AG09319 (cell line): Measurements from ENCODE around the gene DRC3.

Experiments used
- DNase-seq: peaks from one replicate; pipeline ENCODE4 v3.0.0-alpha.2; 2010; ENCODE audit warnings: low read depth; ENCODE audit errors: extremely low read depth
- TF ChIP-seq, protein P1 (sequence below): IDR thresholded peaks from 2 replicates; pipeline ENCODE4 v1.5.1; 2011; ENCODE audit warnings: low read depth, mild to moderate bottlenecking, inconsistent platforms, low read length, moderate library complexity

Gene DRC3

GRCh38 chr17:17971431-17972125 lies 1.1 kb upstream of the DRC3 start:
- DNase-seq = no peak
- TF ChIP-seq, protein P1, sequence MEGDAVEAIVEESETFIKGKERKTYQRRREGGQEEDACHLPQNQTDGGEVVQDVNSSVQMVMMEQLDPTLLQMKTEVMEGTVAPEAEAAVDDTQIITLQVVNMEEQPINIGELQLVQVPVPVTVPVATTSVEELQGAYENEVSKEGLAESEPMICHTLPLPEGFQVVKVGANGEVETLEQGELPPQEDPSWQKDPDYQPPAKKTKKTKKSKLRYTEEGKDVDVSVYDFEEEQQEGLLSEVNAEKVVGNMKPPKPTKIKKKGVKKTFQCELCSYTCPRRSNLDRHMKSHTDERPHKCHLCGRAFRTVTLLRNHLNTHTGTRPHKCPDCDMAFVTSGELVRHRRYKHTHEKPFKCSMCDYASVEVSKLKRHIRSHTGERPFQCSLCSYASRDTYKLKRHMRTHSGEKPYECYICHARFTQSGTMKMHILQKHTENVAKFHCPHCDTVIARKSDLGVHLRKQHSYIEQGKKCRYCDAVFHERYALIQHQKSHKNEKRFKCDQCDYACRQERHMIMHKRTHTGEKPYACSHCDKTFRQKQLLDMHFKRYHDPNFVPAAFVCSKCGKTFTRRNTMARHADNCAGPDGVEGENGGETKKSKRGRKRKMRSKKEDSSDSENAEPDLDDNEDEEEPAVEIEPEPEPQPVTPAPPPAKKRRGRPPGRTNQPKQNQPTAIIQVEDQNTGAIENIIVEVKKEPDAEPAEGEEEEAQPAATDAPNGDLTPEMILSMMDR = no peak; the same call in 1 of the 2 replicates

GRCh38 chr17:17972952-17973254 lies 241 bp downstream of the DRC3 start:
- no peak for DNase-seq
- TF ChIP-seq, protein P1 = no peak

DNA sequence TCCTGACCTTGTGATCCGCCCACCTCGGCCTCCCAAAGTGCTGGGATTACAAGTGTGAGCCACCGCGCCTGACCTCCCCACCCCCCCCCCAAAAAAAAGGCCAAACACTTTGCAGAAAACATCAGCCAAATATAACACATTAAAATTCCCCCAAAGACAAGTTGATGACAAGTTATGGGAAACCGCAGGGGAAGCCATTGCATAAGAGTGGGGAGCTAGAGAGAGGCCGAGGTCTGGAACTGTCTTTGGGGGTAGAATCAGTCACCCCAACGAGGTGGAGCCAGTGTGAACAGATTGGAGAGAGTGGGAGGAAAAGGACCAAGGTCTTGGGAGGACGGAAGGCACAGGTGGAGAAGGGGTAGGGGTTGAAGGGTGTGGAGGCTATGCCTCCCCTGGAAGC lies 2.8 kb downstream of the DRC3 start:
- no peak for DNase-seq

GRCh38 chr17:17976931-17977570 lies 4.4 kb downstream of the DRC3 start:
- TF ChIP-seq, protein P1 = no peak
- DNase-seq = no peak

More for the DNA sequence above, 2.8 kb downstream of the DRC3 start:
- TF ChIP-seq, protein P1 = no peak

GRCh38 chr17:17978481-17979424 lies 6.1 kb downstream of the DRC3 start:
- no peak for DNase-seq
- TF ChIP-seq, protein P1 = no peak

DNA sequence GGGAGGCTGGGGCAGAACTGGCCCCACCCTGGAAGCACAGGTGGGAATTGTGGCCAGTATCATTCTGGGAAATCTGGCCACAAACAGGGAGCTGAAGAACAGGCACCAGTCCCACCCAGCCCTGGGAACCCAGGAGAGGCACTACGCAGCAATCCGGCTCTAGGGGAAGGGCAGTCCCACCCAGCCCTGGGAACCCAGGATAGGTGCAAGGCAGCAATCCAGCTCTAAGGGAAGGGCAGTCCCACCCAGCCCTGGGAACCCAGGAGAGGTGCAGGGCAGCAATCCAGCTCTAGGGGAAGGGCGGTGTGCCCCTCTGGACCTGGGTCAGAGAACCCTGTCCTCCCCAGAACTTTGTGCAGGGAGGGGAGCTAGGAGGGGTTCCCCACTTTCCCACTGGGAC lies 7.1 kb downstream of the DRC3 start:
- TF ChIP-seq, protein P1 = no peak
- no peak for DNase-seq

- DNase-seq = no peak
These were observed 8.7 kb downstream of the DRC3 start for GRCh38 chr17:17981330-17981729.

More at GRCh38 chr17:17981330-17981729, 8.7 kb downstream of the DRC3 start:
- TF ChIP-seq, protein P1 = no peak
